HCT116 (cell line): ENCODE results near the gene C1QA. TPM values are rescaled to one million over a fixed set of nuclear protein-coding genes. Genes with fewer than 3 reads are reported as not detected.

Source experiments
- ATAC-seq: fragments of 200-7000 bp; cut with Tn5 transposase; 2 replicates; pipeline ENCODE4 v1.9.1; 2020; ENCODE audit warnings: mild to moderate bottlenecking, moderate library complexity
- BruUV-seq: library from RNA; stranded (reverse); fragments of 400-500 nt; replicated peaks from 2 replicates; lab custom pipeline; 2021; lab: Mats Ljungman, UMichigan
- CTCF ChIA-PET: fragments of 300-600 bp; sonication (Branson Sonifier 250); formaldehyde crosslinking; loops from one replicate; lab custom pipeline; 2021; ENCODE audit warnings: antibody characterized with exemption; lab: Charles Lee
- POLR2A ChIA-PET: fragments of 300-600, 350-600 bp; sonication (Branson Sonifier 250); formaldehyde crosslinking; loops from one replicate; lab custom pipeline; 2021; ENCODE audit warnings: antibody characterized with exemption; lab: Charles Lee
- RAD21 ChIA-PET, 2 experiments: fragments of 300-600 bp; sonication (Branson Sonifier 250); formaldehyde crosslinking; loops; one replicate each; lab custom pipeline; 2023; ENCODE audit warnings: low total read pairs in 2 of 2; ENCODE audit not compliant: uncharacterized antibody in 2 of 2, unreplicated experiment in 2 of 2, low non-redundant PET in 1 of 2; lab: Charles Lee
- DNase-seq: peaks from one replicate; pipeline ENCODE4 v3.0.0-alpha.2; 2010; ENCODE audit warnings: low read depth, low spot score
- H2AFZ ChIP-seq: fragments of 200-600 bp; shearing (Covaris generic), sonication (generic); 2 replicates; pipeline ENCODE4 v1.6.1; 2017; ENCODE audit warnings: low read depth, mixed run types, mixed read lengths, antibody characterized with exemption, low read length; ENCODE audit not compliant: poor library complexity, severe bottlenecking
- H3K27ac ChIP-seq: 2 replicates; pipeline ENCODE4 v1.5.1; 2012; ENCODE audit warnings: low read depth, low read length
- H3K27me3 ChIP-seq: fragments of 200-600 bp; sonication (generic); 2 replicates; pipeline ENCODE4 v1.6.1; 2016; ENCODE audit warnings: mixed run types, low read length, mixed read lengths; ENCODE audit not compliant: insufficient read depth
- H3K36me3 ChIP-seq, 2 experiments: fragments of 200-500 bp in 1 of 2; fragments of 200-600 bp in 1 of 2; sonication (Bioruptor generic) in 1 of 2; sonication (generic) in 1 of 2; 2 replicates each; pipeline versions ENCODE4 v1.5.1 to v1.6.1; 2014 to 2016; ENCODE audit warnings: low read length in 2 of 2, inconsistent platforms in 1 of 2, mixed read lengths in 1 of 2, mixed run types in 1 of 2; ENCODE audit not compliant: insufficient read depth in 2 of 2, control insufficient read depth in 1 of 2
- H3K4me1 ChIP-seq, 2 experiments: fragments of 200-600 bp in 1 of 2; sonication (generic) in 1 of 2; 2 replicates each; pipeline versions ENCODE4 v1.5.1 to v1.6.1; 2012 to 2017; ENCODE audit warnings: low read length in 2 of 2, inconsistent platforms in 1 of 2, mild to moderate bottlenecking in 1 of 2, mixed read lengths in 1 of 2, mixed run types in 1 of 2, moderate library complexity in 1 of 2; ENCODE audit not compliant: insufficient read depth in 2 of 2, control insufficient read depth in 1 of 2
- H3K4me2 ChIP-seq: fragments of 200-600 bp; sonication (generic); 2 replicates; pipeline ENCODE4 v1.6.1; 2017; ENCODE audit warnings: mixed run types, low read length, mixed read lengths
- H3K4me3 ChIP-seq, 2 experiments: fragments of 200-600 bp in 1 of 2; sonication (generic) in 1 of 2; replicated peaks in 1 of 2; 2 replicates each; pipeline ENCODE4 v1.5.1; 2011 to 2016; ENCODE audit warnings: low read length in 2 of 2, control low read depth in 1 of 2, low read depth in 1 of 2, mild to moderate bottlenecking in 1 of 2, mixed read lengths in 1 of 2, mixed run types in 1 of 2
- H3K79me2 ChIP-seq: fragments of 200-600 bp; sonication (generic); 2 replicates; pipeline ENCODE4 v1.6.1; 2017; ENCODE audit warnings: mild to moderate bottlenecking, mixed run types, low read length, moderate library complexity, mixed read lengths; ENCODE audit not compliant: insufficient read depth
- H3K9ac ChIP-seq: fragments of 200-600 bp; sonication (generic); 2 replicates; pipeline ENCODE4 v1.6.1; 2016; ENCODE audit warnings: low read length, mixed read lengths
- H3K9me2 ChIP-seq: fragments of 200-600 bp; sonication (generic), shearing (Covaris generic); 2 replicates; pipeline ENCODE4 v1.6.1; 2017; ENCODE audit warnings: mixed run types, mild to moderate bottlenecking, moderate library complexity; ENCODE audit not compliant: insufficient read depth
- H3K9me3 ChIP-seq, 2 experiments: fragments of 200-500 bp in 1 of 2; fragments of 200-600 bp in 1 of 2; sonication (Bioruptor generic) in 1 of 2; sonication (generic) in 1 of 2; 2 replicates each; pipeline ENCODE4 v1.6.1; 2014 to 2017; ENCODE audit warnings: low read length in 2 of 2, mixed read lengths in 2 of 2, inconsistent platforms in 1 of 2, low read depth in 1 of 2, mild to moderate bottlenecking in 1 of 2, mixed run types in 1 of 2, moderate library complexity in 1 of 2; ENCODE audit not compliant: control insufficient read depth in 1 of 2, insufficient read depth in 1 of 2
- H4K20me1 ChIP-seq: fragments of 200-600 bp; sonication (generic), shearing (Covaris generic); 2 replicates; pipeline ENCODE4 v1.6.1; 2017; ENCODE audit warnings: mixed run types, mild to moderate bottlenecking, moderate library complexity; ENCODE audit not compliant: insufficient read depth
- EGR1 ChIP-seq: IDR thresholded peaks from 2 replicates; pipeline ENCODE4 v1.6.1; 2012; ENCODE audit warnings: low read depth
- intact Hi-C: fragments of 100-400 bp; cut with micrococcal nuclease; formaldehyde crosslinking; loops from 2 replicates; pipeline ENCODE4 v1.10.0; 2022
- microRNA-seq: library from miRNA; unstranded; fragments of <30 nt; microRNA quantifications from one replicate; pipeline ENCODE4, GENCODE V29; 2016; ENCODE audit warnings: borderline number of aligned reads
- total RNA-seq: library from RNA; stranded (reverse); gene quantifications from one replicate; pipeline ENCODE4 v1.2.1, GENCODE V29; 2021; ENCODE audit not compliant: unreplicated experiment

The C1QA gene
- total RNA-seq, 1 experiment from 2014 or later = 0.91 TPM

- BruUV-seq = no TSS peak
- Histone ChIP-seq H3K27me3 (no peaks in the 10 kb centered on the region), H3K9me2 (no peaks in the 10 kb centered on the region), H3K9ac (no peak overlapping the region), H4K20me1 (no peaks in the 10 kb centered on the region), H3K4me2 (peak overlapping the region; percentile 65), H3K9me3 (no peaks in the 10 kb centered on the region), H3K4me1 (peaks cover 7 to 15% of the 10 kb centered on the region in 2 experiments; a peak in 3 of 4 replicates), H3K36me3 (no peaks in the 10 kb centered on the region), H2AFZ (peak overlapping the region; percentile 62), H3K79me2 (no peaks in the 10 kb centered on the region), H3K27ac (no peak overlapping the region), H3K4me3 (no peak overlapping the region)
- CTCF ChIA-PET = interaction anchor here (1.3 to 2.4 kb wide), 2 partner anchors 16 to 173 kb away, joined by 3 to 13 read pairs; no protein-coding TSS in a partner anchor
- RAD21 ChIA-PET = no interaction called here
- POLR2A ChIA-PET = no interaction called here
- DNase-seq (no peak), ATAC-seq (no peak)
- TF ChIP-seq EGR1 = no peak
- intact Hi-C loops = no loop called here
Observed at GRCh38 chr1:22688466-22688865, 52.0 kb downstream of the C1QA start.

Small RNA genes within 50 kb of the gene (microRNA-seq; reads per million reads assigned to microRNA genes)
- gene MIR6127 = not detected

Other genes with a start within 250 kb of the C1QA start
- 19.5 TPM for gene ZBTB40, start 184.8 kb upstream of the C1QA start, total RNA-seq
- 0.30 TPM for gene EPHA8, start 73.1 kb upstream of the C1QA start, total RNA-seq
- gene C1QC, start 7.0 kb downstream of the C1QA start, total RNA-seq = 0.59 TPM
- gene C1QB, start 16.6 kb downstream of the C1QA start, total RNA-seq = 0.32 TPM
- gene EPHB2, start 74.2 kb downstream of the C1QA start, total RNA-seq = 19.5 TPM